Activated CD4-positive, alpha-beta memory T cell treated with anti-CD3 and anti-CD28 coated beads for 36 hours (primary cell): ENCODE measurements around the gene DENND6B. TPM values are rescaled to one million over a fixed set of nuclear protein-coding genes. Genes with fewer than 3 reads are reported as not detected.
"Not testable (repeated sequence)": the region's sequence is repeated elsewhere in the genome, so short reads cannot be mapped to it uniquely, and the experiment has no call there.

Experiments used
- CTCF ChIA-PET: fragments of 350-600 bp; sonication (Branson Sonifier 250); formaldehyde crosslinking; loops from one replicate; lab custom pipeline; 2021; ENCODE audit warnings: antibody characterized with exemption, inconsistent platforms; lab: Charles Lee
- POLR2A ChIA-PET: fragments of 350-600 bp; sonication (Branson Sonifier 250); formaldehyde crosslinking; loops from one replicate; lab custom pipeline; 2021; ENCODE audit warnings: antibody characterized with exemption; lab: Charles Lee
- DNase-seq: peaks from one replicate; pipeline ENCODE4 v3.0.0-alpha.2; 2020
- H3K27ac Mint-ChIP-seq: one replicate; pipeline ENCODE4 v1.8.0; 2021; ENCODE audit warnings: mixed read lengths
- H3K27me3 Mint-ChIP-seq: one replicate; pipeline ENCODE4 v1.8.0; 2021; ENCODE audit warnings: mixed read lengths
- H3K36me3 Mint-ChIP-seq: one replicate; pipeline ENCODE4 v1.8.0; 2021; ENCODE audit warnings: mixed read lengths
- H3K4me1 Mint-ChIP-seq: one replicate; pipeline ENCODE4 v1.8.0; 2021; ENCODE audit warnings: low read depth, mixed read lengths
- H3K4me3 Mint-ChIP-seq: one replicate; pipeline ENCODE4 v1.8.0; 2021; ENCODE audit warnings: mild to moderate bottlenecking, mixed read lengths
- H3K9me3 Mint-ChIP-seq: one replicate; pipeline ENCODE4 v1.8.0; 2021; ENCODE audit warnings: mixed read lengths
- intact Hi-C: fragments of 100-400 bp; cut with micrococcal nuclease; formaldehyde crosslinking; loops from one replicate; pipeline ENCODE4 v1.15.1; 2023
- total RNA-seq, 2 experiments: library from RNA; stranded (reverse); gene quantifications; one replicate each; pipeline ENCODE4 v1.2.3, GENCODE V29; 2021

Gene DENND6B, protein sequence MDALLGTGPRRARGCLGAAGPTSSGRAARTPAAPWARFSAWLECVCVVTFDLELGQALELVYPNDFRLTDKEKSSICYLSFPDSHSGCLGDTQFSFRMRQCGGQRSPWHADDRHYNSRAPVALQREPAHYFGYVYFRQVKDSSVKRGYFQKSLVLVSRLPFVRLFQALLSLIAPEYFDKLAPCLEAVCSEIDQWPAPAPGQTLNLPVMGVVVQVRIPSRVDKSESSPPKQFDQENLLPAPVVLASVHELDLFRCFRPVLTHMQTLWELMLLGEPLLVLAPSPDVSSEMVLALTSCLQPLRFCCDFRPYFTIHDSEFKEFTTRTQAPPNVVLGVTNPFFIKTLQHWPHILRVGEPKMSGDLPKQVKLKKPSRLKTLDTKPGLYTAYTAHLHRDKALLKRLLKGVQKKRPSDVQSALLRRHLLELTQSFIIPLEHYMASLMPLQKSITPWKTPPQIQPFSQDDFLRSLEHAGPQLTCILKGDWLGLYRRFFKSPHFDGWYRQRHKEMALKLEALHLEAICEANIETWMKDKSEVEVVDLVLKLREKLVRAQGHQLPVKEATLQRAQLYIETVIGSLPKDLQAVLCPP
- total RNA-seq: 1 to 10 TPM; 3.5 to 3.6 TPM

DNA sequence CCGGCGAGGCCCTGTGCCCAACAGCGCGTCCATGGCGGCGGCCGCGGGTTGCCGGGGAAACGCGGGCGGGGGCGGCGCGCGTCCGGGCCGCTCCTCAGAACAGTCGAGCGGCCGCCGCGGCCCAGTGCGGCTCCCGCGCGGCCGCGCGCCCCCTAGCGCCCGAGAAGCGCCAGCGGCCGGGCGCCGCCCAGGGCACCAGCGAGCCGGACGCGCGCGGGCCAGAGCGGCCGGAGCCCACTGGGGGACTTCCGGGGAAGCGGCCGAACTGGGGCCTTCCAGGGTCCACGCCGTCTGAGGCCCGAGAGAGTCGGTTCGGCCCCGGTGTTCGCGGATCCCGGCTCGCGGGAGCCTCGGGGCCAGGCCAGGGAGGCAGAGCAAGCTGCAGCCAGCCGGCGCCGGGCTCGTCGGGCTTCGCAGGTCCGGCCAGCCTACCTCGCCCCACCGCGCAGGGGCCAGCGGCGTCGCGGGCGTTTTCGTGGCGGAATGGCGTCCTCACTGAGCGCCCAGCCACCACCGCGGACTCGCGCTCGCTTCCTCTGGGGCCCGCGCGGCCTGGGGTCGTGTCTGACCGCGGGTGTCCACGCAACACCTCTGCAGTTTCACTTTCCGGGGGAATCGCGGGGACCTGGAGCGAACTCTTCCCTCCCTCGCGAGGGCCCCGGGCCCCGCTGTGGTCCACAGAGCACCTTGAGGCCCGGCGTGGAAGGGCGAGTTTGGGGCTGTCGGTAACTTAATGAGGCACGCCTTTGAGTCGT lies at the start of gene DENND6B:
Gene DENND6B, minus strand, starts transcription at position 57 of the 755 bp plus-strand sequence. Its CDS starts 24 bp downstream, at position 33.
- Mint-ChIP-seq H3K4me1 (peaks cover 10% of the 10 kb centered on the region), H3K36me3 (no peaks in the 10 kb centered on the region), H3K27me3 (peaks cover 7% of the 10 kb centered on the region), H3K27ac (no peak within 1 kb of the TSS), H3K4me3 (peak within 1 kb of the TSS; percentile 73), H3K9me3 (no peaks in the 10 kb centered on the region)
- POLR2A ChIA-PET: no interaction called here
- CTCF ChIA-PET: interaction anchor here (0.6 to 6.0 kb wide), 19 partner anchors 9 to 212 kb away, joined by 3 to 33 read pairs (median 5); partner anchors contain the start of genes HDAC10, PLXNB2, TUBGCP6 and TYMP
- peak; percentile 74 for DNase-seq
- intact Hi-C loops: loop anchor here (1.0 kb wide), 1 partner anchor 51 kb away; no protein-coding TSS in a partner anchor

DNA sequence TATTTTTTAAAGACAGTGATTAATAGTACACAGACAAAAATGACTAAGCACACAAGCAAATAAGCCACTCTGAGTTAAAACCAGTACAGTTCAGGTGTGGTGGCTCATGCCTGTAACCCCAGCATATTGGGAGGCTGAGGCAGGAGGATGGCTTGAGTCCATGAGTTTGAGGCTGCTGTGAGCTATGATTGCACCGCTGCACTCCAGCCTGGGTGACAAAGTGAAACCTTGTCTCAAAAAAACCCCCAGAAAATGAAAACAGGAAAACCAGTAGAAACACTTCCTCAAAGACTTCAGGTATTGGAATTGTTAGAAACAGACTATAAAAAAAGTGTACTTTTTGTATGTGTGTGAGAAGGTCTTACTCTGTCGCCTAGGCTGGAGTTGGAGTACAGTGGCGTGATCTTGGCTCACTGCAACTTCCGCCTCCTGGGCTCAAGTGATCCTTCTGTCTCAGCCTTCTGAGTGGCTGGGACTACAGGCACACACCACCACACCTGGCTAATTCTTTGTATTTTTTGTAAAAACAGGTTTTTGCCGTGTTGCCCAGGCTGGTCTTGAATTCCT lies 49.4 kb upstream of the DENND6B start:
- Mint-ChIP-seq H3K27me3 (no peaks in the 10 kb centered on the region), H3K27ac (no peak overlapping the region), H3K4me3 (no peak overlapping the region), H3K36me3 (peaks cover 24% of the 10 kb centered on the region), H3K4me1 (peaks cover 13% of the 10 kb centered on the region), H3K9me3 (no peaks in the 10 kb centered on the region)
- ChIA-PET POLR2A (interaction anchor here (1.2 kb wide), 1 partner anchor 15 kb away, joined by 3 read pairs; no protein-coding TSS in a partner anchor), CTCF (interaction anchor here (0.6 kb wide), 1 partner anchor 700 kb away, joined by 4 read pairs; no protein-coding TSS in a partner anchor)
- DNase-seq: peak; percentile 32
- intact Hi-C loops: no loop called here

DNA sequence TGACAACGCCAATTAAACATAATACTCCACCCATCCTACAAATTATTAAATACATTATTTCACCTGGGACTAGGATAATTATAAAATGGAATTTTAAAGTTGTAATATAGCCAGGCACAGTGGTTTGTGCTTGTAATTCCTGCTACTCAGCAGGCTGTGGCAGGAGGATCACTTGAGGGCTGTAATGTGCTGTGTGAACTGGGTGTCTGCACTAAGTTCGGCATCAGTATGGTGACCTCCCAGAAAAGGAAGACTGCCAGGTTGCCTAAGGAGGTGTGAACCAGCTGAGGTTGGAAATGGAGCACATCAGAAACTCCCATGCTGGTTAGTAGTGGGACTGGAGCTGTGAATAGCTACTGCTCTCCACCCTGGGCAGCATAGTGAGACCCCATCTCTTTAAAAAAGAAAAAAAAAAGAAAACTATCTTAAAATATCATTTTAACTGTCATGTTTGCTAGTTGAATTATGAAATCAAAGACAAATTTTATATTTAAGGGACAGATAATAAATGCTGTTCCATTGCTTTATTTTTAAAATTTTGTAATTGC lies 44.4 kb upstream of the DENND6B start:
- intact Hi-C loops: no loop called here
- no peaks in the 10 kb centered on the region for H3K9me3 Mint-ChIP-seq
- no peak overlapping the region for H3K4me3 Mint-ChIP-seq
- ChIA-PET POLR2A (no interaction called here), CTCF (no interaction called here)
- peaks cover 18% of the 10 kb centered on the region for H3K36me3 Mint-ChIP-seq
- H3K27me3 Mint-ChIP-seq: no peaks in the 10 kb centered on the region
- peaks cover 12% of the 10 kb centered on the region for H3K4me1 Mint-ChIP-seq
- DNase-seq: no peak
- no peak overlapping the region for H3K27ac Mint-ChIP-seq

DNA sequence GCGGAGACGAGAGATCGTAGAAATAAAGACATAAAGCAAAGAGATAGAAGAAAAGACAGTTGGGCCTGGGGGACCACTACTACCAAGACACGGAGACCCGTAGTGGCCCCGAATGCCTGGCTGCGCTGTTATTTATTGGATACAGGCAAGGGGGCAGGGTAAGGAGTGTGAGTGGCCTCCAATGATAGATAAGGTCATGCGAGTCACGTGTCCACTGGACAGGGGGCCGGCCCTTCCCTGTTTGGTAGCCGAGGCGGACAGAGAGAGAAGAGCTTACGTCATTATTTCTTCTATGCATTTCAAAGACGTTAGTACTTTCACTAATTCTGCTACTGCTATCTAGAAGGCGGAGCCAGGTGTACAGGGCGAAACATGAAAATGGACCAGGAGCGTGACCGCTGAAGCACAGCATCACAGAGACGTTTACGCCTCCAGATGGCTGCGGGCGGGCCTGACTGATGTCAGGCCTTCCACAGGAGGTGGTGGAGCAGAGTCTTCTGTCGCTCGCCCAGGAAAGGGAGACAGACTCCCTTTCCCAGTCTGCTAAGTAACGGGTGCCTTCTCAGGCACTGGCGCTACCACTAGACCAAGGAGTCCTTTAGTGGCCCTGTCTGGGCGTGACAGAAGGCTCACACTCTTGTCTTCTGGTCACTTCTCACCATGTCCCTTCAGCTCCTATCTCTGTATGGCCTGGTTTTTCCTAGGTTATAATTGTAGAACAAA lies 41.1 kb upstream of the DENND6B start:
- Mint-ChIP-seq H3K27ac (no peak overlapping the region), H3K27me3 (no peaks in the 10 kb centered on the region), H3K9me3 (no peaks in the 10 kb centered on the region), H3K4me3 (no peak overlapping the region), H3K4me1 (peaks cover 14% of the 10 kb centered on the region), H3K36me3 (peaks cover 6% of the 10 kb centered on the region)
- no peak for DNase-seq
- CTCF ChIA-PET: no interaction called here
- POLR2A ChIA-PET: no interaction called here
- intact Hi-C loops: no loop called here

DNA sequence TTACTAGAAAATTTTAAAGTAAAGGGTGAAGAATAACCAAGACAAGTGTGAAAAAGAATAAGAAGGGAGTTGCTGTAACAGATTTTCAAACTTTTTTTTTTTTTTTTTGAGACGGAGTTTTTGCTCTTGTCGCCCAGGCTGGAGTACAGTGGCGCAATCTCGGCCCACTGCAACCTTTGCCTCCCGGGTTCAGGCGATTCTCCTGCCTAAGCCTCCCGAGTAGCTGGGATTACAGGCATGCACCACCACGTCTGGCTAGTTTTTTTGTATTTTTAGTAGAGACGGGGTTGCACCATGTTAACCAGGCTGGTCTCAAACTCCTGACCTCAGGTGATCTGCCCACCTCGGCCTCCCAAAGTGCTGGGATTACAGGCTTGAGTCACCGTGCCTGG lies 37.0 kb upstream of the DENND6B start:
- H3K27ac Mint-ChIP-seq, DNase-seq: not testable (repeated sequence)

DNA sequence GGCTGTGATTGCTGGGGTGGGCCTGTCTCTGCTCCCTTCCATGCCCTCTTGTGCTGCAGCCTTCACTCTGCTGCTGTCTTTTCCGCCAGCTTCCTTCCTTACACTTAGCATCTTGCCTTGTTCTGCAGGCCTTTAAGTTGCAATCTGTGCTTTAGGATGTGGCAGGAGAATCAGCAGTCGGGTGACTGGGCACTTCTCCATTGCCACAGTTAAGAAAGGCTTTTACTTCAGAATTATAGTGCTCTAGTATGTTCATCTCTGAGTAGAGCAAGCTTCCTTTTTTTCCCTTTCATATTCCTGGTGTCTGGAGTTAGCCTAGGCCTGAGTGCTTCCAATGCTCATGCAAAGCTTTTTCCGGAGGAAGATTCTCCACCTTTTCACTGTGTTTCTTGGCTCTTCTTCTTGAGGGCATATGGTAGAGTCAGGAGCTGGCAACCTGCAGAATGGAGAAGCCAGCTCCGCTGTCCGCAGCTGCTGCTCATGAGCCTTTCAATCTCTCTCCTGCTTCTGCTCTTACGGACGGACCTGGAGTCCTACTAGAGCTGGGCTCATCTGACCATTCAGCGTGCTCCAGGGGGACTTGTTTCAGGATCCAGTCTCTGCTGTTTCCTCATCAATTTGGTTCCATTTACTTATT lies 36.5 kb upstream of the DENND6B start:
- H3K27me3 Mint-ChIP-seq: no peaks in the 10 kb centered on the region
- peaks cover 11% of the 10 kb centered on the region for H3K36me3 Mint-ChIP-seq
- no peak overlapping the region for H3K4me3 Mint-ChIP-seq
- H3K9me3 Mint-ChIP-seq: no peaks in the 10 kb centered on the region
- POLR2A ChIA-PET: no interaction called here
- CTCF ChIA-PET: no interaction called here
- no peak for DNase-seq
- H3K27ac Mint-ChIP-seq: no peak overlapping the region
- H3K4me1 Mint-ChIP-seq: peaks cover 31% of the 10 kb centered on the region
- intact Hi-C loops: no loop called here

More for the DNA sequence above, 37.0 kb upstream of the DENND6B start:
- POLR2A ChIA-PET, CTCF ChIA-PET, H3K4me3 Mint-ChIP-seq, H3K27me3 Mint-ChIP-seq, H3K9me3 Mint-ChIP-seq, intact Hi-C loops: not testable (repeated sequence)
- Mint-ChIP-seq H3K36me3 (peaks cover 13% of the 10 kb centered on the region), H3K4me1 (peaks cover 31% of the 10 kb centered on the region)

DNA sequence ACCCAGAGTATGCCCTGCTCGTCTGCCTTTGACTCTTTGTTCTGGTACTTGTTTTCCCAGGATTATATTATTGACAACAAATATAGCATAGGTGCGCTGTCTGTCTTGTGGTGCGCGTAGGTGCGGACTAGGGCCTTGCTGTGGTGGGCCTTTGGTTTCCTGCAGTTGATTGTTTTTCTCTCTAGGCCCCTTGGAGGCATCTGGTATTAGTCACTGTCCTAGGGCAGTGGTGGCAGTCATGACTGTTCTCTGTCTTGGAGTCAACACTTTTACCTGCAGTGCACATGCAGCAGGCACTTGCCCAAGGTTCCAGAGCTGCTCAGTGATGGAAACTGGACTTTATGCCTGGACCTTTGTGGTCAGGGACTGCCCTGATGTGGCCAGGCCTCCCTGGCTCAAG lies 34.9 kb upstream of the DENND6B start:
- H3K9me3 Mint-ChIP-seq: no peaks in the 10 kb centered on the region
- intact Hi-C loops: no loop called here
- peaks cover 33% of the 10 kb centered on the region for H3K4me1 Mint-ChIP-seq
- H3K27ac Mint-ChIP-seq: peak overlapping the region; percentile 36
- CTCF ChIA-PET: interaction anchor here (0.6 kb wide), 1 partner anchor 299 kb away, joined by 3 read pairs; no protein-coding TSS in a partner anchor
- no peaks in the 10 kb centered on the region for H3K27me3 Mint-ChIP-seq
- H3K36me3 Mint-ChIP-seq: peaks cover 11% of the 10 kb centered on the region
- POLR2A ChIA-PET: interaction anchor here (0.9 kb wide), 1 partner anchor 14 kb away, joined by 3 read pairs; no protein-coding TSS in a partner anchor
- peak; percentile 33 for DNase-seq
- H3K4me3 Mint-ChIP-seq: no peak overlapping the region

DNA sequence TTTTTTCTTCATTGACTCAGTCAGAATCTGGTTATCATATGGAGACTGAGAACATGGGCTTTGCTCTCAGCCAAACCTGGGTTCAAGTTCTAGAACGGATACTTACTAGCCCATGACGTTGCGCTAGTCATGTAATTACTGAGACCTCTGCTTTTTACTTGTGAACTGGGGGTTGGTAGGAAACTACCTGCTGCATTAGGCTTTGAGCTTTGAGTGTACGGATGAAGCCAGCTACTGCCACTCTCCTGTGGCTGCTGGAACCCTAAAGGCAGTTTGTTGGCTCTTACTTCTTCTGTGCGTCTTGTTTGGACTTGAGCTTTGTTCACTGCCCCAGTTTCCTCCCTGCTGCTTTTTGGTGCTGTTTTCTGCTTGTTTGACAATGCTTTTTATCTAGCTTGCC lies 34.4 kb upstream of the DENND6B start:
- DNase-seq: no peak
- H3K4me1 Mint-ChIP-seq: peaks cover 33% of the 10 kb centered on the region
- no peaks in the 10 kb centered on the region for H3K9me3 Mint-ChIP-seq
- H3K4me3 Mint-ChIP-seq: no peak overlapping the region
- H3K36me3 Mint-ChIP-seq: peaks cover 11% of the 10 kb centered on the region
- H3K27me3 Mint-ChIP-seq: no peaks in the 10 kb centered on the region
- intact Hi-C loops: no loop called here
- H3K27ac Mint-ChIP-seq: peak overlapping the region; percentile 36
- ChIA-PET POLR2A (interaction anchor here (0.9 kb wide), 1 partner anchor 14 kb away, joined by 3 read pairs; no protein-coding TSS in a partner anchor), CTCF (interaction anchor here (0.6 to 1.0 kb wide), 2 partner anchors 245 to 299 kb away, joined by 3 read pairs; no protein-coding TSS in a partner anchor)

DNA sequence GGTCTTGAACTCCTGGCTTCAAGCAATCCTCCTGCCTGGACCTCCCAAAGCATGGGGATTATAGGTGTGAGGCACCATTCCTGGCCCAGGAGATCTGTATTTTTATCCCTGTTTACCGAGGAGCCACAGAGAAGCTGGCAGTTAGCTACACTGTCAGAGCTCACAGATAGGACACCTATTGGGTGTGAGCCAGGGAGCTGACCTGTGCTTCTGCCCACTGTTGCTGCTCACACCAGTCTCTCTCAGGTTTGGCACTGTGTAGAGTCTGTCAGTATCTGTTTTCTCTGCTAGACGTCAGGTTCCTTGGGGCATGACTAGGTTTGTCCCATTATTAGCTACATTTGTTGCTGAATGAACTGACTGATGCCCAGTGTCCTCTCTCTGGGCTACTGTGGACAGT lies 33.8 kb upstream of the DENND6B start:
- DNase-seq: no peak
- intact Hi-C loops: no loop called here
- ChIA-PET CTCF (interaction anchor here (1.0 to 1.8 kb wide), 2 partner anchors 138 to 246 kb away, joined by 3 to 4 read pairs; no protein-coding TSS in a partner anchor), POLR2A (interaction anchor here (1.1 kb wide), 1 partner anchor 260 kb away, joined by 3 read pairs; no protein-coding TSS in a partner anchor)
- Mint-ChIP-seq H3K36me3 (peaks cover 11% of the 10 kb centered on the region), H3K4me1 (peaks cover 31% of the 10 kb centered on the region), H3K9me3 (no peaks in the 10 kb centered on the region), H3K27ac (no peak overlapping the region), H3K27me3 (no peaks in the 10 kb centered on the region), H3K4me3 (no peak overlapping the region)

DNA sequence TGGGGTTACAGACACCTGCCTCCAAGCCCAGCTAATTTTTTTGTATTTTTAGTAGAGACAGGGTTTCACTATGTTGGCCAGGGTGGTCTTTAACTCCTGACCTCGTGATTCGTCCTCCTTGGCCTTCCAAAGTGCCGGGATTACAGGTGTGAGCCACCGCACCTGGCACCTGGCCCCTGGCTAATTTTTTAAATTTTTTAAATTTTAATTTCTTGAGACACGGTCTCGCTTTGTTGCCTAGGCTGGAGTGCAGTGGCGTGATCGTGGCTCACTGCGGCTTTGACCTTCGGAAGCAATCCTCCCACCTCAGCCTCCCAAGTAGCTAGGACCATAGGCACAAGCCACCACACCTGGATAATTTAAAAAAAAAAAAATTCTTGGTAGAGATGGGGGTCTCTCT lies 30.9 kb upstream of the DENND6B start:
- Mint-ChIP-seq H3K27me3 (no peaks in the 10 kb centered on the region), H3K9me3 (no peaks in the 10 kb centered on the region), H3K4me3 (no peak overlapping the region), H3K36me3 (peaks cover 11% of the 10 kb centered on the region), H3K4me1 (peaks cover 27% of the 10 kb centered on the region), H3K27ac (no peak overlapping the region)
- DNase-seq: no peak
- intact Hi-C loops: no loop called here
- CTCF ChIA-PET: interaction anchor here (1.0 kb wide), 1 partner anchor 15 kb away, joined by 3 read pairs; no protein-coding TSS in a partner anchor
- POLR2A ChIA-PET: interaction anchor here (1.0 kb wide), 1 partner anchor 166 kb away, joined by 4 read pairs; no protein-coding TSS in a partner anchor
